ENCODE data around the gene HP.

Gene HP

DNA sequence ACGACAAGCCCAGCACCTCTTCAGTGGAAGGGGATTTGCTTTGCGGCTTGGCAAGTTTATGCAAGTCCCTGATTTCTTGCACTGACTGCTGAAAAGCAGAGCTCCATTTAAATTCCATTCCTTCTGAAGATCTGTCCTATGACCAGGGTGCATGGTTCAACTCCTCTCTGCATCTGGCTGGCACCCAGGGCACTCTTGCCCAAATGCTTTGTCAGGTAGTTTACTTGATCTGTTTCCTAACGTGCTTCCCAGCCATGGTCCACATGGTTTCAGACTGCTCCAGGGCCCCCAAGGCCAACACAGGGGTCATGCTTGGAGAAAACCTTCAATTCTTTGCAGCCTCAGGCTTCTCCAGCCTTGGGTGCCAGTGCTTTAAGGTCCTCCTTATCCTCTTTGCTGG, 11.2 kb upstream of the HP start:
- in situ Hi-C loops (cut with HindIII; ENCODE audit: low sequenced_read_pairs), result no loop called here
- no peak overlapping the region for H3K4me3 ChIP-seq (ENCODE audit: low read depth, low read length)
- TF ChIP-seq, protein P1, sequence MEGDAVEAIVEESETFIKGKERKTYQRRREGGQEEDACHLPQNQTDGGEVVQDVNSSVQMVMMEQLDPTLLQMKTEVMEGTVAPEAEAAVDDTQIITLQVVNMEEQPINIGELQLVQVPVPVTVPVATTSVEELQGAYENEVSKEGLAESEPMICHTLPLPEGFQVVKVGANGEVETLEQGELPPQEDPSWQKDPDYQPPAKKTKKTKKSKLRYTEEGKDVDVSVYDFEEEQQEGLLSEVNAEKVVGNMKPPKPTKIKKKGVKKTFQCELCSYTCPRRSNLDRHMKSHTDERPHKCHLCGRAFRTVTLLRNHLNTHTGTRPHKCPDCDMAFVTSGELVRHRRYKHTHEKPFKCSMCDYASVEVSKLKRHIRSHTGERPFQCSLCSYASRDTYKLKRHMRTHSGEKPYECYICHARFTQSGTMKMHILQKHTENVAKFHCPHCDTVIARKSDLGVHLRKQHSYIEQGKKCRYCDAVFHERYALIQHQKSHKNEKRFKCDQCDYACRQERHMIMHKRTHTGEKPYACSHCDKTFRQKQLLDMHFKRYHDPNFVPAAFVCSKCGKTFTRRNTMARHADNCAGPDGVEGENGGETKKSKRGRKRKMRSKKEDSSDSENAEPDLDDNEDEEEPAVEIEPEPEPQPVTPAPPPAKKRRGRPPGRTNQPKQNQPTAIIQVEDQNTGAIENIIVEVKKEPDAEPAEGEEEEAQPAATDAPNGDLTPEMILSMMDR (IDR thresholded peaks at IDR 0.05; ENCODE audit: low read depth, low read length), result no peak
- no peak for DNase-seq (ENCODE audit: low read depth, low spot score)

GRCh38 chr16:72043539-72043938, 10.8 kb upstream of the HP start:
- in situ Hi-C loops (cut with HindIII; ENCODE audit: low sequenced_read_pairs), result no loop called here
- TF ChIP-seq, protein P1 (IDR thresholded peaks at IDR 0.05; ENCODE audit: low read depth, low read length), result no peak
- no peak for DNase-seq (ENCODE audit: low read depth, low spot score)
- no peak overlapping the region for H3K4me3 ChIP-seq (ENCODE audit: low read depth, low read length)

DNA sequence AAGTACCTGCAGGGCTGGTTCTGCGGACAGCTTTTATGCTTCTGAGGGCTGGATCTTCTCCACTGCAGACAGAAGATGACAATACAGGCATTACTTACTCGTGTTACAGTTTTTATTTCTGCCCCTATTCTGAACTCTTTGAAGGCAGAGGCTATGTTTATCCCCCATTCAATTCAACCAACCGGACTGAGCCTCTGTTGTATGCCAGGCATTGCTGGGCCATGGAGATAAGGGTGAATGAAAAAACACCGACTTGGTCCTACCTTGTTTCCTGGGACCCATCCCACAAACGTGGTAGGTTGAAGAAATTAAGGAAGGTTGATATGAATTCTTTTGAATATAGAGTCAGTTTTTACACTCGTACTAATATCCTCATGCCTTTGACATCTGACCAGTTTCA, 10.0 kb upstream of the HP start:
- DNase-seq (ENCODE audit: low read depth, low spot score), result no peak
- in situ Hi-C loops (cut with HindIII; ENCODE audit: low sequenced_read_pairs), result no loop called here
- H3K4me3 ChIP-seq (ENCODE audit: low read depth, low read length), result no peak overlapping the region
- TF ChIP-seq, protein P1 (IDR thresholded peaks at IDR 0.05; ENCODE audit: low read depth, low read length), result no peak

- H3K4me3 ChIP-seq (ENCODE audit: low read depth, low read length), result no peak overlapping the region
- in situ Hi-C loops (cut with HindIII; ENCODE audit: low sequenced_read_pairs), result no loop called here
- TF ChIP-seq, protein P1 (IDR thresholded peaks at IDR 0.05; ENCODE audit: low read depth, low read length), result no peak
- DNase-seq (ENCODE audit: low read depth, low spot score), result no peak
Measured at GRCh38 chr16:72044825-72045359, 9.4 kb upstream of the HP start.

- no peak overlapping the region for H3K4me3 ChIP-seq (ENCODE audit: low read depth, low read length)
- in situ Hi-C loops (cut with HindIII; ENCODE audit: low sequenced_read_pairs), result no loop called here
- TF ChIP-seq, protein P1 (IDR thresholded peaks at IDR 0.05; ENCODE audit: low read depth, low read length), result no peak
- no peak for DNase-seq (ENCODE audit: low read depth, low spot score)
Measured at GRCh38 chr16:72049110-72049509, 5.2 kb upstream of the HP start.

GRCh38 chr16:72050769-72051464, 3.4 kb upstream of the HP start:
- TF ChIP-seq, protein P1 (IDR thresholded peaks at IDR 0.05; ENCODE audit: low read depth, low read length), result no peak
- H3K4me3 ChIP-seq (ENCODE audit: low read depth, low read length), result no peak overlapping the region
- DNase-seq (ENCODE audit: low read depth, low spot score), result no peak
- in situ Hi-C loops (cut with HindIII; ENCODE audit: low sequenced_read_pairs), result no loop called here
